Activated CD8-positive, alpha-beta memory T cell treated with anti-CD3 and anti-CD28 coated beads for 24 hours (primary cell): ENCODE measurements around the gene TRIM40.
"Not testable (repeated sequence)": the region's sequence is repeated elsewhere in the genome, so short reads cannot be mapped to it uniquely, and the experiment has no call there.

Experiments
- DNase-seq: peaks from one replicate; pipeline ENCODE4 v3.0.0-alpha.2; 2020

The TRIM40 gene

GRCh38 chr6:30165238-30165637, 29.3 kb downstream of the TRIM40 start:
- DNase-seq: not testable (repeated sequence)

GRCh38 chr6:30167101-30167500, 31.2 kb downstream of the TRIM40 start:
- DNase-seq: no peak

GRCh38 chr6:30168741-30169140, 32.8 kb downstream of the TRIM40 start:
- DNase-seq: no peak

- no peak for DNase-seq
These were observed 34.0 kb downstream of the TRIM40 start for GRCh38 chr6:30169658-30170614.

GRCh38 chr6:30171677-30172471, 35.9 kb downstream of the TRIM40 start:
- DNase-seq: no peak

GRCh38 chr6:30172681-30173080, 36.7 kb downstream of the TRIM40 start:
- no peak for DNase-seq

GRCh38 chr6:30175765-30176164, 39.8 kb downstream of the TRIM40 start:
- no peak for DNase-seq

- DNase-seq: no peak
These were observed 42.9 kb downstream of the TRIM40 start for GRCh38 chr6:30178837-30179236.

GRCh38 chr6:30180145-30180544, 44.2 kb downstream of the TRIM40 start:
- no peak for DNase-seq

- no peak for DNase-seq
These were observed 48.6 kb downstream of the TRIM40 start for GRCh38 chr6:30184417-30185031.

GRCh38 chr6:30185846-30186484, 50.0 kb downstream of the TRIM40 start:
- DNase-seq: no peak

GRCh38 chr6:30188541-30188940, 52.6 kb downstream of the TRIM40 start:
- DNase-seq: no peak

GRCh38 chr6:30192076-30192475, 56.1 kb downstream of the TRIM40 start:
- DNase-seq: no peak

- no peak for DNase-seq
These were observed 59.1 kb downstream of the TRIM40 start for GRCh38 chr6:30194797-30195690.

GRCh38 chr6:30195951-30196350, 60.0 kb downstream of the TRIM40 start:
- DNase-seq: no peak

- no peak for DNase-seq
These were observed 60.4 kb downstream of the TRIM40 start for GRCh38 chr6:30196376-30196775.
